Stimulated activated CD8-positive, alpha-beta memory T cell treated with anti-CD3 and anti-CD28 coated beads, Interleukin-12 subunit alpha, Interleukin-12 subunit beta, amount 100 ng/mL, for 1 hour (primary cell): ENCODE data around the gene TSPAN17.

ENCODE experiments used
- DNase-seq: peaks from one replicate; pipeline ENCODE4 v3.0.0-alpha.2; 2020; ENCODE audit warnings: low read depth

The TSPAN17 gene

GRCh38 chr5:176621661-176622079, 25.6 kb upstream of the TSPAN17 start:
- no peak for DNase-seq

- DNase-seq = no peak
These were observed 23.1 kb upstream of the TSPAN17 start for GRCh38 chr5:176624142-176624541.

- DNase-seq = no peak
These were observed 22.3 kb upstream of the TSPAN17 start for GRCh38 chr5:176624938-176625337.

GRCh38 chr5:176625512-176625911, 21.8 kb upstream of the TSPAN17 start:
- DNase-seq = no peak

GRCh38 chr5:176625966-176626875, 21.1 kb upstream of the TSPAN17 start:
- DNase-seq = no peak

- DNase-seq = no peak
These were observed 20.4 kb upstream of the TSPAN17 start for GRCh38 chr5:176626876-176627236.

- no peak for DNase-seq
These were observed 19.7 kb upstream of the TSPAN17 start for GRCh38 chr5:176627582-176627981.

- DNase-seq = no peak
These were observed 18.7 kb upstream of the TSPAN17 start for GRCh38 chr5:176628406-176629228.

GRCh38 chr5:176629317-176629852, 17.9 kb upstream of the TSPAN17 start:
- DNase-seq = no peak

GRCh38 chr5:176629853-176630680, 17.2 kb upstream of the TSPAN17 start, which contains the start of the genes EIF4E1B and SNCB:
EIF4E1B (plus strand) TSS chr5:176630675; CDS start chr5:176642788, 12,113 bp downstream.
SNCB (minus strand) TSS chr5:176630534; CDS start chr5:176629654, 880 bp downstream.
- DNase-seq = no peak

GRCh38 chr5:176630681-176631222, 16.5 kb upstream of the TSPAN17 start:
- DNase-seq = no peak

GRCh38 chr5:176631383-176632200, 15.7 kb upstream of the TSPAN17 start:
- no peak for DNase-seq

GRCh38 chr5:176632745-176633144, 14.5 kb upstream of the TSPAN17 start:
- no peak for DNase-seq

- no peak for DNase-seq
These were observed 13.7 kb upstream of the TSPAN17 start for GRCh38 chr5:176633598-176633997.

GRCh38 chr5:176636426-176636825, 10.9 kb upstream of the TSPAN17 start:
- DNase-seq = no peak

GRCh38 chr5:176637556-176637955, 9.7 kb upstream of the TSPAN17 start:
- DNase-seq = no peak

- DNase-seq = no peak
These were observed 8.8 kb upstream of the TSPAN17 start for GRCh38 chr5:176638437-176638836.

GRCh38 chr5:176639208-176639607, 8.1 kb upstream of the TSPAN17 start:
- DNase-seq = no peak

GRCh38 chr5:176639981-176640380, 7.3 kb upstream of the TSPAN17 start:
- no peak for DNase-seq

GRCh38 chr5:176640616-176641015, 6.7 kb upstream of the TSPAN17 start:
- no peak for DNase-seq
